DMS53 treated with DMSO at 0.1 percent for 48 hours (cell line): ENCODE data around the gene CRY2.

Source experiments
- DNase-seq: peaks from one replicate; lab custom pipeline; 2025; ENCODE audit not compliant: unreplicated experiment; lab: John Stamatoyannopoulos, UW

CRY2 gene

DNA sequence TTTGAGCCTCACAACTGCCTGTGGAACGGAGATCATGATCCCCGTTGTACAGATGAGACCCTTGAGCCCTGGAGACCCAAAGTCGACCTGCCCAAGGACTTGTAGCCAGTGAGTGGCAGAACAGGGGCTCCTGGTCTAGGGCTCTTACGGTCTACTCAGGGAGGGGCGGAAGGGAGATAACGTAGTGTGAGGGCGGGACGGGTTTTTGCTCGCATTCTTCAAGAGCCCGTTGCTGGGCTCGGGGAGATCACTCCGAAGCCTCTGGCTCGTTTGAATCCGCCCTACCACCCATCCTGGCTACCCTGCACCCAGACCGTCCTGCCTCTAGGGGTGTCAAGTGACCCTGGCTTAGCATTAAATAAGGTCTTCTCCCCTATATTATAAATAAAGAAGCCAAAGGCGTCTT, 639 bp downstream of the CRY2 start:
- peak; percentile 1 for DNase-seq

DNA sequence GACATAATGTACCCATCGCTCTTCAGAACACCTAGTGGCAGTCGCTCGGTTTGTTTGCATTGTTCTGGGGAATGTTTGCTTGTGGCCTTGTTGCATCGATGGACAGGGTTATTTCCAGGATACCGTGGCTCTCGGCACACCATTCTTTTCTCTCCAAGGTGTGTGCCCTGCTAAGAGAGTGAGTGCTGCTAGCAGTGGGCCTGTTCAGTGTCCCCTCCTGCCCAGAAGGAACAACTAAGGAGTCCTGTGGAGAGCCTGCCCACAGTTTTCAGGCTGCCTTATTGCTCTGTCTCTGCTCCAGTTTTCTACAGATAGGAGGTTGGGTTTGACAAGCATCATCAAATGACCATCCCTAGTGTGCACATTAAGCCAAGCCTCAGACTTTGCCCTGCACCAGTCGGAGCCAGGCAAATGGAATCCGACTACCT, 1.4 kb downstream of the CRY2 start:
- peak; percentile 5 for DNase-seq

GRCh38 chr11:45850446-45850845, 3.2 kb downstream of the CRY2 start:
- DNase-seq: no peak

DNA sequence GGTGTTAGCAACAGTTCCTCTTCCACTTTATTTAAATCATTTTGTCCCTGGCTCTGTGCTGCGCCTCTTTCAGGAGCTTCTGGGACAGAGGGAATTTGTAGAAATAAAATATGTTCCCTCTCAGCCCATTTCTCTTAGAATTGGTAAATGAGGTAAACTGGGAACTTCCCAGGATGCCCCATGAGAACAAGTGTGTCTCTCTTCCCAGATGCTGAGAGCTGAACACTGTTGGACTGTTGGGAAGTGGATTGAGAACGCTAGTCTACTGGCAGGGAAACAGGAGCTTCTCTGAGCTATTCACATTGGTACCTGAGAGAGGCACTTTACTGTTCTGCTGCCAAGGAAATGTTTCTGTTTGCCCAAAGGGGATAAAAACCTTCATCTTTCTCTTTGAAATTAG, 4.0 kb downstream of the CRY2 start:
- DNase-seq: no peak

DNA sequence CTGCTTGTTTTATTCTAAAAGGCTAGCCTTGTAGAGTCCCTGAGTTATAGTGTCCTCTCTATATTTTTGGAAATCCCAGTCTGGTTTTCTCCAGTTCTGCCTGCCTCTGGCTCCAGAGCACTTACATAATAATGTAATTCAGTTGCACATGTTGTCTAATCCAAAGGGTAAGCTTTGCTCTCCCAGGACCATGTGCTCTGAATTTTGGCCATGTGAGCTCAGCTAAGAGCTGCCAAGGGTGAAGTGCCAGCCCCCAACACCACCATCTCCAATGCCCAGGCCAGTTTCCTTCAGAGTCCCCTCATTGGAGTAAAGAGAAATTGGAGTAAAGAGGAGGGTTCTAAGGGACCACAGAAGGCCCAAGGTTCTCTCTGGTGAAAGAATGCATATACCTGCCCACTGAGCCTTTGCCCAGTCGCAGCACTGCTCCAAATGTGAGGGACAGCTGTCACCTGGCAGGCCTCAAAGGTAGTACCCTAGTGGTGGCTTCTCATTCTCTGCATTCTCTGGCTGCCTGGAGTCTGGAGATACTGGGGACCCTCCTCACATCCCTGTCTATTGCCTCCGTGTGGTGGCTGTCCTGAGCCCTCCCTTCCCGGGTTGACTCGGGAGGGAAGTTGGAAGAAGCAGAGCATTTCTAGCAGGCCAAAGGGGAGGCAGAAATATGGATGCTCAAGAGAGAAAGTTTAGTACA, 4.9 kb downstream of the CRY2 start:
- DNase-seq: no peak

- DNase-seq: no peak
Observed at GRCh38 chr11:45852712-45853101, 5.4 kb downstream of the CRY2 start.

DNA sequence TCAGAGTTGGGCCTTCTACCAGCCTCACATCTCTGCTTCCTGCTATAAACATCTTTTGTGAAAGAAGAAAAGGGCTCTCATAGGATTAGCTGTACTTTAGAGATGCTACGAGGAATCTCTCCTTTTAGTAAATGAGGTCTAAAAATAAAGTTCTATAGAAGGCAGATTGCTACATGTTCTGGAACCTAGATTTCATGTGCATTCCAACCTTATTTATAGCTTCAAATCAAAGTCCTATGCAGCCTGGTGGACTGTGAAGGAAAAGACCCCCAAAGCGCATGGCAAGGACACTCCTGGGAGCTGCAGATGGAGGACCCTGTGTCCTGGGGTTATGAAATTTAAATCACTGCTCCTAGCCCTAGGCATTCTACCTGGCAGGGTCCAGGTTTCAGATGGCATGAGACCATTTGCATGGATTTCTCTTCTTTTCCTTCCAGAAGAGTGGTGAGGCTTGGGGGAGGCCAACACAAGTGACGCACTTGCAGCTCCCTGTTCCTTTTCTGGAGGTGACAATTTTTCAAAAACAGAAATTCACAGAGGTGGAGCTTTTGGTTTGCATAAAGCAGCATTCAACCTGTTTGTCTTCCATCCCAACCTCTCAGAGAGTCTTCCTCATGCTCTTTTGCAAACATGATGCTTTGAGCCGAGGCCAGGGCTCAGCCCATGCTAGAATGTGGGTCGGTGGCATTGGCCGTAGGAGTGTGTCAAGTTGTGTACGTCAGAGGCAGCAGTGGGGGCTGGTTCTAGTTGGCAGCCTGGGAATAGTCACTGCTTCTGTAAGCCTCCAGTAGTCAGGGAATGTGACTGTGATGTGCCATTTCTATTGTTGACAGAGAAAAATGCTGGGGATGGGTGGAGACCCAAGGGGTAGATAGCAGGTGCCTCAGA, 6.3 kb downstream of the CRY2 start:
- DNase-seq: no peak

- DNase-seq: no peak
Observed at GRCh38 chr11:45855308-45855707, 8.0 kb downstream of the CRY2 start.

DNA sequence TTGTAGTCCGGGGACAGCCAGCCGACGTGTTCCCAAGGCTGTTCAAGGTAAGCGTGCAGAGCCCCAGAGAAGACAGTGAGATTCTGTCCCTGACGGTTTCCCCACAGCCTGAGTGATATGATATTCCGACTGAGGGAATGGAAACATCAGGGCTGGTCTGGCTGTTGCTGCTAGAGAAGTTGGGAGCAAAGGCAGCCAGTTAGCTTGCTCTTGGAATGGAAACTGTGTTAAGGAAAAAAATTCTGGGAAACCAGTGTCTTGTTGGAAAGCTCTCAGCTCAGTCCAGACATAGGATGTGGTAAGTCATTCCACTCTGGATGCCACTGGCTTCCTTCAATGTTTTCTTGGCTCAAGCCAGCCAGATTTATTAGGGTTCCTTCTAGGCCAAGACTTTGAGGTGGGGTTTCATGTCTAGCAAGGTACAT, 8.8 kb downstream of the CRY2 start:
- DNase-seq: no peak

GRCh38 chr11:45857961-45858474, 10.7 kb downstream of the CRY2 start:
- DNase-seq: no peak

DNA sequence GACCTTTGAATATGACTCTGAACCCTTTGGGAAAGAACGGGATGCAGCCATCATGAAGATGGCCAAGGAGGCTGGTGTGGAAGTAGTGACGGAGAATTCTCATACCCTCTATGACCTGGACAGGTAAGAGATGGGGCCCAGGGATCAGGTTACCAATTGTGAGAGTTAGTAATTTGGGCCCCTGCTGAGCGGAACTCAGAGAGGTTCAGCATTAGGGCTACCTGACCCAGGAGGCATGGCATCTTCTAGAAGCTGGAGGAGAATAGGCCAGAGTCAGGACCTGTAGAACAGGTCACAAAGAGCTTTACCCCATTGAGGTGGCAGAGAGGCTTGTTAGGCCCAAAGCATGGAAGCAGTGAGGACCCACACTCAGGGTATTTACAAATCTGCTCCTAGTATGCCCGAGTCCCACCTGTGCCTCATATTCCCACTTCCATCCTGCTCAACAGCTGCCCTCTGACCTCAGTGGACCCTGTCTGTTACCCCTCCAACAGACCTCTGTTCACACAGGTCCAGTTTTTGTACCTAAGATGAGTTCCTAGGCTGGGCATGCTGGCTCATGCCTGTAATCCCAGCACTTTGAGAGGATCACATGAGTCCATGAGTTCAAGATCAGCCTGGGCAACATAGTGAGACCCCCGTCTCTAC, 11.6 kb downstream of the CRY2 start:
- no peak for DNase-seq

DNA sequence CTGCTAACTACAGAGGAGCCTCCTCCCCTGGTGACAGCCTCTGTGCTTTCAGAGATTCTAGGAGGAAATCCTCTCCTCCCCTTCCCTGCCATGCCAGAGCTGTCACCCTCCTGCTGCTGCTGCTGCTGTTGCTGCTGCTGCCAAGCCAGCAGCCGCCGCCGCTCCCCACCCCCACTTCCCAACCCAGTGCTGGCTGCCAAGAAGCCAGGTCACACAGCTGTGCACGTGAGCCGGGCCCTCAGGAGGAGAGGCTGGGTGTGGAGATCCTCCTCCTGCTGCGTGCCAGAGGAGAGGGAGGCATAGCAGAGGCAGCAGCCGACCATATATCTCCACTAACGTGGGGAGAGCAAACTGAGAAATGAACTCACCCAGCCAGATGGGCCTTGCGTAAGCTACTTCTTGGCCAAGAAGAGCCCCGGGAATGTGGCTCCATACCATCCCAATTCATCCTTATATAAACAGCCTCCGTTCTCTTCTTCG, 12.4 kb downstream of the CRY2 start:
- no peak for DNase-seq

DNA sequence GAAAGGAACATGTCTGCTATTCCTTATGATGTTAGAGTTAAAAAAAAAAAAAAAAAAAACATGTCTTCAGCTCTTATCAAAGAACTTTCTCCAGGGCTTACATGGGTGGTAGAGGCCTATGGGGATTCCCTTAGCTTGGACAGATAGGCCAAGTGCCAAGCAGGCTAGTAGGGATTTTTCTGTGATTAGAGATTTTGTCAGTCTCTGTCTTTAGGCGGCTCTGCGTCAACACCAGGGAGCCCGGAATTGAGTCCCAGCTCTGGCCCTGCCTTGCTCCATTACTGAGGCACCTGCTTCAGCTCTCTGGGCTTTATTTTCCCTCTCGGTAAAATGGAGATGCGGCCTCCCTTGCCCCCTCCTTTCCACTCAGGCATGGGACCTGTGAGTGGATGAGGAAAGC, 13.1 kb downstream of the CRY2 start:
- DNase-seq: no peak

DNA sequence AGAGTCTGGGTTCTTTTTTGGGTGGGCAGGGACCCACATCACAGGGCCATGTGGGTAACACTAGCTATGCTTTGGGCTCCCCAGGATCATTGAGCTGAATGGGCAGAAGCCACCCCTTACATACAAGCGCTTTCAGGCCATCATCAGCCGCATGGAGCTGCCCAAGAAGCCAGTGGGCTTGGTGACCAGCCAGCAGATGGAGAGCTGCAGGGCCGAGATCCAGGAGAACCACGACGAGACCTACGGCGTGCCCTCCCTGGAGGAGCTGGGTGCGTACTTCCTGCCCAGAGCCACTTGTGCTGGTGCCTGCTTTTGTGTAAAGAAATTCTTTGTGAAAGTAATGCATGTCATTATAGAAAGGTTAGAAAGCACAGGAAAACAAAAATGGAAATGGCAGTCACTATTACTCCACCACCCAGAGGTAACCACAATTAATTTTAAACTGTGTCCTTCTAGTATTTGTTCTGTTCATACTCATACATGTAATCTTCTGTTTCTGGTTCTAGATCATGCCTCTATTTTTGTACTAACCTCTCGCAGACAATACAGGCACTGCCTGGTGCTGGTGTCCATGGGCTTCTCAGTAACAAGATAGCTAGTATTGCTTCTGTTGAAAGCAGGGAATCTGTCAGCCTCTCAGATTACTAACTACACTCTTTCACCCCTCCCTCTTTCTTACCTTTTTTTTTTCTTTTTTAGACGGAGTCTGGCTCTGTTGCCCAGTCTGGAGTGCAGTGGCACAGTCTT, 13.7 kb downstream of the CRY2 start:
- DNase-seq: no peak

DNA sequence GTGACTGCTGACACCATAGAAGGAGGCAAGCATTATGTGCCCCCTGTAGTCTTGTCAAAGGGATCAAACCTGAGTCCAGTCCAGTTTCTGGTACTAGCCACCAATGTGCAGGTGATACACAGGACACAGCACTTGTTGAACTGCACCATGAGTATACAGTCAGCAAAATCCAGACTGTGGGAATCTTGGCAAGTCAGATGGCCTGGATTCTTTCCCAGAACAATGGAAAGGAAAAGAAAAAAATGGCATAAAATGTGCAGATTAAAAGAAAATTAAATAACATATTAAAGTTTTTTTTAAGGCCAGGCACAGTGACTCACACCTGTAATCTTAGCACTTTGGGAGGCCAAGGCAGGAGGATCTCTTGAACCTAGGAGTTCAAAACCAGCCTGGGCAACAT, 16.8 kb downstream of the CRY2 start:
- DNase-seq: no peak

GRCh38 chr11:45869551-45869950, 22.3 kb downstream of the CRY2 start:
- DNase-seq: no peak

GRCh38 chr11:45870706-45871105, 23.4 kb downstream of the CRY2 start:
- DNase-seq: no peak

DNA sequence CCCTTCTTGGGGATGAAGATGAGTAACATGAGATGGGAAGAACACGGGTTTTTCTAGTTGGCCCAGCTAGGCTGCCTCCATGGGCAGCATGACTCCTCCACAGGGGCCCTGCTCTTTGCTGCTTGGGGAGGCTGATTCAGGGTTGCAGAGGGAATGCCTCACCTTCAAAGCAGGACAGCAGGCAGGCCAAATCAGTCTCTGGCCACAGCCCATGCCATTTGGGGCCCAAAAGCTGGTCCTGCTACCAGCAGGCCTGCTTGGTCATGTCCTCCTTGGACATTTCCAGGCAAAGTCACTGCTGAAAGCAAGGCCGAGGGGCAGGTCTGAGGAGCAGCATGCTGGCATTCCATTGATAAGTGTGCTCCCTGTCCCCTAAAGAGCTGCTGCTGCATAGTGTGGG, 24.4 kb downstream of the CRY2 start:
- DNase-seq: no peak

DNA sequence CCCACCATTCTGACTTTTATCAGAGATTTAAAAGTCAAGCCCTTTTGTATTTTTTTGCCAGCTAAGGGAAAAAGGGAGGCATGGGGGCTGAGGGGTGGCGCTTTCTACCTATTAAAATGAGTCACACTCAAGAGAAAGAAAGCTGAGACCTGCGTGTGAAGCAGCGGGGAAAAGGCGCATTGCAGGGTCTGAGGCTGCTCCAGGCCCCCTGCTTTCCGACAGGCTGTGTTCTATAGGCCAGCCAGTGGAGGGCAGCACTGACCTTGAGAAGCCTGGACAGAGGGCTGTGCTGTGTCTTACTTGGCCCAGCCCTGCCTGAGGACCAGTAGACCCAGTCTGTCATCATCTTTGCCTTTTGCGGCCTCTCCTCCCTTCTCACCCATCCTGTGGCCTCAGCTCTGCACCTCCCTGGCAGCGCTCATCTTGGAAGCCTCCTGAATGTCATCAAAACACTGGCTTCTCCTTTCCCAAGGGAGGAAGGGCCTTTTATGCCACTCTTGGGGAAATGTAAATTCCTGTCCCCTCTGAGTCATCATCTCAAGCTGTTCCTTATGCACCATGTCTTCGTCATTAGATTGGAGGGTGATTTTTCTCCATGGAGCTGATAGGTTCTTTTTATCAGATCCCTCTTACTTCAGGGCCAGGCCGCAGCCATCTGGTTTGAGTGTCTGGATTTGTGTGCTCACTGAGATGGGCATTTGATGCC, 25.5 kb downstream of the CRY2 start:
- peak; percentile 39 for DNase-seq

DNA sequence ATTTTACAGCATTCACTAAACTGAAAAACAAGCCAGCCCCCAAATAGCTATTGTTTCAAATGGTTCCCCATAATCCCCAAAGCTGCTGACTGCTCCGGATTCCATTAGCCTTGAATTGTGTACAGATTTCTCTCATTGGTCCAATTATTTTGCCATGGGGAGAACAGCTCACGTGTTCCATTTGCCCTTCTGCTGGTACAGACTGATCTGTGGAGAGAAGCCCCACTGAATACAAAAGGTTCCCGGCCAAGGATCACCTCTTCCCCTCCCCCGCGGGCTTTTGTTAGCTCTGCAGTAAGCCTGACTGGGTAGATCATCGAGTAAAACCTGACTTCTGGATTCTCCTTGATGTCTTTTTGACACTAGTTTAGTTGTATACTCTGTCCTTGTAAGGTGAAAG, 29.1 kb downstream of the CRY2 start:
- DNase-seq: no peak
